ENCODE measurements around the gene KISS1R.

DNA sequence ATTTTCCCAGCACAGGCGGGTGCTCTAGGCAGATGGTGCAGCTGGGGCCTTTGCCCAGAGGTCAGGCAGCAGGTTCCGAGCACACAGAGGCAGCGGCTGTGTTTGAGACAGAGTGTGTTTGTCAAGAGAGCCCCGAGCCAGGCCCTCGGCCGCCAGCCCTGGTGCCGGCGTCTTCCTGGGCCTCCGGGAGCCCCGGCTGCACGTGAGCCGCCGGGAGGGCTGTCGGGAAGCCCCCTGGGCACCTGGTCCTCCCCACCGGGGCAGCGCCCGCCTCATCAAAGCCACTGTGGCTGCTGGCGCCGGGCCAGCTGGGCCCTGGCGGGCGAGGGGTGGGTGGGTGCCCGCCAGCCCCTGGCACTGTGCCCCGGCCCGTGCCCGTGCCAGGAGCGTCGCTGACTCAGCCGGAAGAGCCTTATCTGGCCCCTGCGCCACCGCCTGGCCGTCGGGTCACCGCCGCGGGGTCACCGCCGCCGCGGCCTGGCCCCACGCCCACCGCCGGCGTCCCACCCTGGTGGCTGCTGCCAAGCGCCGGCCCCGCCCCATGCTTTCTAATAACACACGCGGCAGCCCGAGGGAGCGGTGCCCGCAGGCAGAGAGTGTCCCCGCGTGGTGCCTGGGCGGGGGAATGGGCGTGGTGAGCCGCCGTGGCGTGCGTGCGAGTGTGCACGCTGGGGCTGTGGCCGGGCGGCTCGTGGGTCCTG, 23.6 kb downstream of the KISS1R start:
- TF ChIP-seq POLR2AphosphoS5 (IDR thresholded peaks at IDR 0.05), result peak in 1 of 3 donors; percentile 21
- TF ChIP-seq, protein P1, sequence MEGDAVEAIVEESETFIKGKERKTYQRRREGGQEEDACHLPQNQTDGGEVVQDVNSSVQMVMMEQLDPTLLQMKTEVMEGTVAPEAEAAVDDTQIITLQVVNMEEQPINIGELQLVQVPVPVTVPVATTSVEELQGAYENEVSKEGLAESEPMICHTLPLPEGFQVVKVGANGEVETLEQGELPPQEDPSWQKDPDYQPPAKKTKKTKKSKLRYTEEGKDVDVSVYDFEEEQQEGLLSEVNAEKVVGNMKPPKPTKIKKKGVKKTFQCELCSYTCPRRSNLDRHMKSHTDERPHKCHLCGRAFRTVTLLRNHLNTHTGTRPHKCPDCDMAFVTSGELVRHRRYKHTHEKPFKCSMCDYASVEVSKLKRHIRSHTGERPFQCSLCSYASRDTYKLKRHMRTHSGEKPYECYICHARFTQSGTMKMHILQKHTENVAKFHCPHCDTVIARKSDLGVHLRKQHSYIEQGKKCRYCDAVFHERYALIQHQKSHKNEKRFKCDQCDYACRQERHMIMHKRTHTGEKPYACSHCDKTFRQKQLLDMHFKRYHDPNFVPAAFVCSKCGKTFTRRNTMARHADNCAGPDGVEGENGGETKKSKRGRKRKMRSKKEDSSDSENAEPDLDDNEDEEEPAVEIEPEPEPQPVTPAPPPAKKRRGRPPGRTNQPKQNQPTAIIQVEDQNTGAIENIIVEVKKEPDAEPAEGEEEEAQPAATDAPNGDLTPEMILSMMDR (IDR thresholded peaks at IDR 0.05), result no peak
